Spinal cord (tissue), 10 donors: ENCODE data around the gene KCTD3. TPM values are rescaled to one million over a fixed set of nuclear protein-coding genes. Genes with fewer than 3 reads are reported as not detected.

Source experiments
- DNase-seq, 6 donors: peaks; one replicate each; pipeline versions ENCODE4 v3.0.0 to v3.0.0-alpha.2; 2013 to 2015; ENCODE audit warnings: low spot score in 6 of 6, low read depth in 4 of 6
- H3K27ac ChIP-seq: one replicate; pipeline ENCODE4 v1.5.1; 2013; ENCODE audit warnings: low read depth, low read length, control low read depth
- H3K27me3 ChIP-seq: one replicate; pipeline ENCODE4 v1.6.1; 2013; ENCODE audit warnings: low read length; ENCODE audit not compliant: control insufficient read depth, insufficient read depth
- H3K36me3 ChIP-seq: one replicate; pipeline ENCODE4 v1.6.1; 2013; ENCODE audit warnings: low read length; ENCODE audit not compliant: control insufficient read depth, insufficient read depth
- H3K4me1 ChIP-seq: one replicate; pipeline ENCODE4 v1.6.1; 2013; ENCODE audit warnings: low read length; ENCODE audit not compliant: control insufficient read depth, insufficient read depth
- H3K4me3 ChIP-seq: one replicate; pipeline ENCODE4 v1.5.1; 2013; ENCODE audit warnings: low read depth, low read length, control low read depth
- H3K9me3 ChIP-seq: one replicate; pipeline ENCODE4 v1.6.1; 2013; ENCODE audit warnings: low read length; ENCODE audit not compliant: control insufficient read depth, insufficient read depth
- WGBS: methylation state at CpG from one replicate; pipeline ENCODE4 v1.1.5; 2013; ENCODE audit warnings: missing lambda C conversion rate; ENCODE audit not compliant: insufficient coverage; 5-methylcytosine and 5-hydroxymethylcytosine counted together
- polyA plus RNA-seq, 2 donors: library from polyadenylated mRNA; unstranded; fragments of 120-200 nt; gene quantifications; one replicate each; pipeline ENCODE4 v1.2.1, GENCODE V29; 2013; ENCODE audit not compliant: insufficient read length in 2 of 2
- total RNA-seq, 2 donors: library from RNA; depleted of rRNA in 1 of 2; stranded (reverse); fragments of 120-200 nt in 1 of 2; fragments of >200 nt in 1 of 2; gene quantifications; one replicate each; pipeline versions ENCODE4 v1.2.3 to v1.2.4, GENCODE V29; 2013 to 2014
- donor health status: healthy.

The KCTD3 gene
- total and polyA plus RNA-seq, 4 donors: 56.0 to 85.5 (median 70.5) TPM

GRCh38 chr1:215600258-215600792 lies 33.2 kb downstream of the KCTD3 start:
- no peaks in the 10 kb centered on the region for H3K4me1 ChIP-seq
- DNase-seq: no peak

GRCh38 chr1:215600867-215601266 lies 33.8 kb downstream of the KCTD3 start:
- H3K9me3 ChIP-seq: no peaks in the 10 kb centered on the region
- no peaks in the 10 kb centered on the region for H3K4me1 ChIP-seq
- WGBS: 100% methylated on average over 4 of the region's 10 CpGs
- H3K27ac ChIP-seq: no peak overlapping the region
- H3K27me3 ChIP-seq: no peaks in the 10 kb centered on the region
- no peak for DNase-seq
- H3K4me3 ChIP-seq: no peak overlapping the region
- H3K36me3 ChIP-seq: no peaks in the 10 kb centered on the region

More at GRCh38 chr1:215600258-215600792, 33.2 kb downstream of the KCTD3 start:
- Histone ChIP-seq H3K27me3 (no peaks in the 10 kb centered on the region), H3K9me3 (no peaks in the 10 kb centered on the region), H3K4me3 (no peak overlapping the region), H3K36me3 (no peaks in the 10 kb centered on the region), H3K27ac (no peak overlapping the region)

GRCh38 chr1:215601276-215601675 lies 34.2 kb downstream of the KCTD3 start:
- no peaks in the 10 kb centered on the region for H3K4me1 ChIP-seq
- DNase-seq: no peak
- WGBS: no CpG with 5 or more reads among the region's 2 CpGs
- no peak overlapping the region for H3K4me3 ChIP-seq
- no peaks in the 10 kb centered on the region for H3K36me3 ChIP-seq
- H3K9me3 ChIP-seq: no peaks in the 10 kb centered on the region
- no peaks in the 10 kb centered on the region for H3K27me3 ChIP-seq
- H3K27ac ChIP-seq: no peak overlapping the region

GRCh38 chr1:215603319-215603718 lies 36.2 kb downstream of the KCTD3 start:
- H3K27me3 ChIP-seq: no peaks in the 10 kb centered on the region
- no peak overlapping the region for H3K27ac ChIP-seq
- H3K36me3 ChIP-seq: no peaks in the 10 kb centered on the region
- no peaks in the 10 kb centered on the region for H3K4me1 ChIP-seq
- DNase-seq: no peak
- H3K9me3 ChIP-seq: no peaks in the 10 kb centered on the region
- no peak overlapping the region for H3K4me3 ChIP-seq

GRCh38 chr1:215605011-215605621 lies 38.0 kb downstream of the KCTD3 start:
- Histone ChIP-seq H3K4me3 (no peak overlapping the region), H3K27ac (no peak overlapping the region), H3K27me3 (no peaks in the 10 kb centered on the region), H3K9me3 (no peaks in the 10 kb centered on the region), H3K4me1 (no peaks in the 10 kb centered on the region), H3K36me3 (peaks cover 2% of the 10 kb centered on the region)
- no peak for DNase-seq

- Histone ChIP-seq H3K27ac (no peak overlapping the region), H3K27me3 (no peaks in the 10 kb centered on the region), H3K4me3 (no peak overlapping the region), H3K9me3 (no peaks in the 10 kb centered on the region), H3K4me1 (no peaks in the 10 kb centered on the region), H3K36me3 (peaks cover 2% of the 10 kb centered on the region)
- WGBS: 80% methylated on average over 1 of the region's 3 CpGs
- no peak for DNase-seq
Measured at GRCh38 chr1:215606036-215606435, 38.9 kb downstream of the KCTD3 start.

GRCh38 chr1:215606564-215607168 lies 39.6 kb downstream of the KCTD3 start:
- WGBS: no CpG with 5 or more reads among the region's 2 CpGs
- Histone ChIP-seq H3K4me3 (no peak overlapping the region), H3K36me3 (peaks cover 2% of the 10 kb centered on the region), H3K9me3 (no peaks in the 10 kb centered on the region), H3K27me3 (no peaks in the 10 kb centered on the region), H3K27ac (no peak overlapping the region), H3K4me1 (no peaks in the 10 kb centered on the region)
- DNase-seq: peak in 1 of 6 donors; percentile 20

- Histone ChIP-seq H3K36me3 (peaks cover 2% of the 10 kb centered on the region), H3K9me3 (no peaks in the 10 kb centered on the region), H3K4me3 (no peak overlapping the region), H3K4me1 (no peaks in the 10 kb centered on the region), H3K27ac (no peak overlapping the region), H3K27me3 (no peaks in the 10 kb centered on the region)
- WGBS: no CpG with 5 or more reads among the region's 1 CpG
- DNase-seq: no peak
Measured at GRCh38 chr1:215607412-215607811, 40.3 kb downstream of the KCTD3 start.

GRCh38 chr1:215608646-215609045 lies 41.5 kb downstream of the KCTD3 start:
- Histone ChIP-seq H3K27ac (no peak overlapping the region), H3K9me3 (peaks cover 1% of the 10 kb centered on the region), H3K36me3 (peaks cover 9% of the 10 kb centered on the region), H3K4me3 (no peak overlapping the region), H3K27me3 (no peaks in the 10 kb centered on the region), H3K4me1 (no peaks in the 10 kb centered on the region)
- DNase-seq: no peak
- WGBS: no CpG with 5 or more reads among the region's 4 CpGs

- Histone ChIP-seq H3K27ac (no peak overlapping the region), H3K4me3 (no peak overlapping the region), H3K9me3 (peaks cover 2% of the 10 kb centered on the region), H3K4me1 (no peaks in the 10 kb centered on the region), H3K36me3 (peaks cover 16% of the 10 kb centered on the region), H3K27me3 (no peaks in the 10 kb centered on the region)
- no peak for DNase-seq
- WGBS: no CpG with 5 or more reads among the region's 3 CpGs
Measured at GRCh38 chr1:215612391-215612790, 45.3 kb downstream of the KCTD3 start.
